RPMI8226 (cell line): ENCODE measurements around the gene GPX4.

Experiments used
- DNase-seq: peaks from one replicate; pipeline ENCODE4 v3.0.0-alpha.2; 2015

The GPX4 gene

DNA sequence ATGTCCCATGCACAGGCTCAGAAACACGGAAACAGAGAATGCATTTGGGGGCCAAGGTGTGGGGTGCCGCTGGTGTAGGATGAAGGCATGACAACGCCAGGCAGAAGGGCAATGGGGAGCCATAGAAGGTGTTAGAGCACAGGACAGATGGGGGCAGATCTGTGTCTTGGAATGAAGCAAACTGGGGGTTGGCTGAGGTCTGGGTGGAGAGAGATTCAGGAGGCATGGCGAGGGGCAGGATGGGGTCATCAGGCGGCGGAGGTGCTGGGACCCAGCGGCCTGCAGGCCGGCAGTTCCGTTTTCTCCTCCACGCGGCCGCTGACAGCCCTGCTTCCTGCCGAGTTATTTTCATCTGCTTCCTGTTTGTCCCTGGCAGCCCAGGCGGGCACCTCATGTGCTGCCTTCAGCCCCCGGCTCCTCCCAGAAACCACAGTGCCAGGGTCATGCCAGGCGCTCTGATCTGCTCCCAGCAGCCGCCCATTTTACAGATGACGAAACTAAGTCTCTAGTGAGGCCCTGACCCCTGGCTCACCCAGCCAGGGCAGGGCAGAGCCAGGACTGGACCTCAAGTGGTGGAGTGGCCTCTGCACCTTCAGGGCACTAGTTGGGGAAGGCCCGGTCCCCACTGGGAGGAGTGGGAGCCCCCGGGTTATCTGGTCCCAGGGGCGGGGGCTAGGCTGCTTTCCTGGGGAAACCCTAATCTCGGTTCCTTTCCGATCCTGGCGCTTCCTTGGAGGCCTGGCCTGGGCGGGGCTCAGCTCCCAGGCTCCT, 34.6 kb upstream of the GPX4 start:
- DNase-seq: peak; percentile 96

DNA sequence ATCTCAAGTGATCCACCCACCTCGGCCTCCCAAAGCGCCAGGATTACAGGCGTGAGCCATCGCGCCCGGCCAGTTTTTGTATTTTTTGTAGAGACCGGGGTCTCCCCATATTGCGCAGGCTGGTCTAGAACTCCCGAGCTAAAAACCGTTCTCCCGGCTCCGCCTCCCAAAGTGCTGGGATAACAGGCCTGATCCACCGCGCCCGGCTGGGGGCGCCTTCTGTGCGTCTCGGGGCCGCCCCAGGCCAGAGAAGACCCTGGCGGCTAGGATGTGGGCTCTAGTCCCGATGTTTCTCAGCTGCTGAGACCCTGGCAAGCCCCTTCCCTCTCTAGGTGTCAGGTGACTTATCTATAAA, 33.2 kb upstream of the GPX4 start:
- no peak for DNase-seq

DNA sequence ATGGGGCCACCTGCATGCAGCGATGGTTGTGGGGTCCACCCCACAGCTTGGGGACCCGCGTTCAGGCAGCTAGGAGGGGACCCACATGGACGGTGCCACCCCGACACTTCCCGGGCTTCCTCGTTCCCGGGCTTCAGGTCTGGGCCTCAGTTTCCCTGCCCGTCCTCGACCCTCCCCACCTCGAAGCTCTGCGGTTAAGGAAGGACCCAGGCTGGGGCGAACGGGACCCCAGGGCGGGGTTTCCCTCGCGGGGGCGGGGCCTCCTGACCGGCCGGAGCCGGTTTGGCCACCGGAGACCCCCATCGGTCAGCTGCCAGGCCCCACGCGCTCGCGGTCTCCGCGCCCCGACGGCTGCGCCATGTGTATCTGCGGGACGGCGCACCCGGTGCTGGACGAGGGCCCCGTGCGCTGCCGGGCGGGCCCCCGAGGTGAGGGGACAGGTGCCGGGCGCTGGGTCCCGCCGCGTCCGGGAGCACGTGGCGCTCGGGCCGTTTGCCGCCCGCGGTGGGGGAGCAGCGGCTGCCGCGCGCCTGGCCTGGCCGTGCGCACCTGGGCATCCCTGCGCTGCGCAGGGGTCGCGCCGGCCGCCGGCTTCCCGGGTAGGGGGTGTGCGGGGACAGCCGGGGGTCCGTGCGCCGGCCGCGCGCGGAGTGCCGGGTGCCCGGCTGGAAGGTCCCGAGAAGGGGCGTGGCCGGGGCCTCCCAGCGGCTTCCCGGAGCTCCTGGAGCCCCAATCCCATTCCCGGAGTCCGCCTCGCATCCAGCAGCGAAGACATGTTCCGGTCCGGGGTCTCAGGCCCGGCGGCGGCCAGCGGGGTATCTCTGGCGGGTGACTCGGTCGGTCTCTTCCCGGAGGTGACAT, 32.6 kb upstream of the GPX4 start:
- no peak for DNase-seq

DNA sequence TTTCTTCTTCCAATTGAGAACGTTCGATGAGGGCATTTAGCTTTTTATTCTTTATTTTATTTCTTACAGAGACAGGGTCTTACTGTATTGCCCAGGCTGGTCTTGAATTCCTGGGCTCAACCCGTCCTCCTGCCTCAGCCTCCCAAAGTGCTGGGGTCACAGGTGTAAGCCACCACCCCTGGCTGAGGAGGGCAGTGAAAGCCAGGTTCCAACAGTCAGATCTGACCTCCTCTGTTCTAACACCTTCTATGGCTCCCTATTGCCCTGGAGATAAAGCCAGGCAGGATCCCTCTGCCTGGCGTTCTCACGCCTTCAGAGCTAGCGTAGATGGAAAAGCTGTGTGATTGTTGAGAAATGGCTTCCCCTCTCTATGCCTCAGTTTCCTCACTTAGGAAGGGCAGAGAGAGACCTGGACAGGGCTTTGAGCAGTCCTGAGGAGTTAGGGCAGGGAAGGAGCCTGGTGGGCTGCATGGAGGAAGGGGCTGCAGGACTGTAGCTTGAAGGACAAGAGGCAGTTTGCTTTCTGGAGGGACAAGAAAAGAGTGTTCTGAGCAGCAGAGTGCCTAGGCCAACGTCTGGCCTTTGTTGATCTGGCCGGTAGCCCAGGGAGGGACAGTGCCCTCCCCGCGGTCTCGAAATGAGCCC, 31.3 kb upstream of the GPX4 start:
- DNase-seq: no peak

DNA sequence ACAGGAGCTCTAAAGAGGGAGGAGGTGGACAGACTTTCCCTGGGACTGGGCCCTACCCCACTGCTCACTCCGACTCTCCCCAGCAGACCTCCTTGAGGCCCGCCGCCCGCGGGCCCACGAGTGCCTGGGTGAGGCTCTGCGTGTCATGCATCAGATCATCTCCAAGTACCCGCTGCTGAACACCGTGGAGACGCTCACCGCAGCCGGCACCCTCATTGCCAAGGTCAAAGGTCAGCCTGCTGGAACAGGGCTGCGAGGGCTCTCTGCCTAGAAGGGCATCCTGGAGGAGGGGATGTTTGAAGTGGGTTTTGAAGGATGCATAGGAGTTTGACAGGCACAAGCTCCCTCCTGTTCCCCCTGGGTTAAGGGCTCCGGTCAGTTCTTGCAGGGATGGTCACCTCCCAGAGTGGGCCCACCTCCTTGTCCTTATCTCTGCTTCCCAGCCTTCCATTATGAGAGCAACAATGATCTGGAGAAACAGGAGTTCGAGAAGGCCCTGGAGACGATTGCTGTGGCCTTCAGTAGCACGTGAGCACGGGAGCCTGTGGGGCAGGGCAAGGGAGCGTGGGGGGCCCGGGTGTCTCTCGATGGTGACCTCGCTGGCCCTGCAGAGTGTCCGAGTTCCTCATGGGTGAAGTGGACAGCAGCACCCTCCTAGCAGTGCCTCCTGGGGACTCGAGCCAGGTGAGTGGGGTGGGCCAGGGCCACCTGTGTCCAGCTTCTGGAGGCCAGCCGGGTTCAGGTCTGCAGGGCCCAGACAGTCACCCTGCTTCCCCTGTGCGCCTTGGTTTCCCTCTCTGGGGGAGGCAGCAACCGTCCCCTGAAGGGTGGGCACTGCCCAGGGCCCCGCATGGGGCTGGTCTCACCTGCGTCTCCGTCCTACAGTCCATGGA, 30.5 kb upstream of the GPX4 start:
- DNase-seq: no peak

DNA sequence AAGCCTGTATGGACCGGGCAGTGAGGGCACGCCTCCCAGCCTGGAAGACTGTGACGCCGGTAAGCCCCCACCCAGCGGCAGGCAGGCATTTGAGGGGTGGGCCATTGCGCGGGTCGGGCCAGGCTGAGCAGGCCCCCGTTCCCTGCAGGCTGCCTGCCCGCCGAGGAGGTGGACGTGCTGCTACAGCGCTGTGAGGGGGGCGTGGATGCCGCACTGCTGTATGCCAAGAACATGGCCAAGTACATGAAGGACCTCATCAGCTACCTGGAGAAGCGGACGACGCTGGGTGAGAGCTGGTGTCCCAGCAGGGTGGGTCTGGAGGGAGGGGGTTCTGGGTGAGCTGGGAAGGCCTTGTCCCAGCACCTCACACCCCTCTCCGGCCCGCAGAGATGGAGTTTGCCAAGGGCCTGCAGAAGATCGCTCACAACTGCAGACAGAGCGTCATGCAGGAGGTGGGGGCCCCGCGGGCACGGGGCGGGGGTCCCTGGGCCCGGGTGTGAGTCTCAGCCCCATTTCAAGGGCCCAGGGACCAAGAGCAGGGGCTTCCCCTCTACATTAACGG, 29.8 kb upstream of the GPX4 start:
- DNase-seq: no peak

DNA sequence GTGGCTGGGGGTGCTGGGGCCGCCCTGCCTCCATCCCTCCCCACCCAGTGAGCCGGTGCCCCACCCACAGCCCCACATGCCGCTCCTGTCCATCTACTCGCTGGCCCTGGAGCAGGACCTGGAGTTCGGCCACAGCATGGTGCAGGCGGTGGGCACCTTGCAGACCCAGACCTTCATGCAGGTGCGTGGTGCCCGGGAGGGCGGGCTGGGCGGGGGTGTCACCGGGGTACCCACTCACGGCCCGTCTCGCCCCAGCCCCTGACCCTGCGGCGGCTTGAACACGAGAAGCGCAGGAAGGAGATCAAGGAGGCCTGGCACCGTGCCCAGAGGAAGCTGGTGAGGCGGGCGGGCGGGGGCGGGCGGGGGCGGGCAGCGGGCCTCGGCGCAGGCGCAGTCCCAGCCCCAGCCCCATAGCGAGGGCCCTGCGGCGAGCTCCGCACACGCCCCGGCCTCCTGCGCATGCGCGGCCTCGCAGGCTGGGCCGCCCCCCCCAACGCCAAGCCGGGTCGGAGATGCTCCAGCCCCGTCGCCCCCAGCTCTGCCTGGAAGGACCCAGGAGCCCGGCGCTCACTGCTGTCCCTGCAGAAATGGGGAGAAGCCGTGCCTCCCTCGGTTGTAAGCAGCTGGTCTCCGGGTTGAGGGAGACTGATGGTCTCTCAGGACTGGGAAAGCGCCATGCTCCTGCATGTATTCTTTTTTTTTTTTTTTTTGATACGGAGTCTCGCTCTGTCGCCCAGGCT, 29.1 kb upstream of the GPX4 start:
- DNase-seq: peak; percentile 96

DNA sequence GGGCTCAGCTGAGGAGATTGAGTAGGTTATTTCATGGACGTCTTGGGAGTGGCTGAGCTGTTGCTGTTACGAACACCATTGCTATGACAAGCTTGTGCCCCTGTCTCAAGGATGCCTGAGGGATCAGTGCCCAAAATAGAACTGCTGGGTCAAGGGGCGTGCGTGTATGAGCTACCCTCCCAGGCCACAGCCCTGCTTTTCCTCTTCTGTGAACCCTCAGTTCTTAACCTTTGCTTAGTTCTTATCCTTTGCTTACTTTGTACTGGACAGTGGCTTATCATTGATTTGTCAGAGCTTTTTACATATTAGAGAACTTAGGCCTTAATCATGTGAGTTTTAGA, 27.8 kb upstream of the GPX4 start:
- DNase-seq: no peak

DNA sequence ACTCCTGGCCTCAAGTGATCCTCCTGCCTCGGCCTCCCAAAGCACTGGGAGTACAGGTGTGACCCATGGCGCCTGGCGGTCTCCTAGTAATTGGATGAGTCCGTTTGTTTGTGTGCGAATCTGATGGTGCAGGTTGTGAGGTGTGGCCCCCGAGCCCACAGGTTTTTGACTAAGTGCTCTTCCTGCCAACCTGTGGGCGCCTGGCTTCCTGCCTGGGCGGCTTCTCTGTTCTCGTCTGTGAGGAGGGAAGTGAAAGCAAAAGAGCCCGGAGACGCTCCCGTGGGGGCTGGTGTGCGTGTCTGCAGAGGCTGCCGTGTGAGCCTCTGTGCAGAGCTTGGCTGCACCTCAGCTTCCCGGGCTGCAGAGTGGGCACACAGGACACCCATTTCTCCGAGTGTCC, 26.8 kb upstream of the GPX4 start:
- peak; percentile 97 for DNase-seq

DNA sequence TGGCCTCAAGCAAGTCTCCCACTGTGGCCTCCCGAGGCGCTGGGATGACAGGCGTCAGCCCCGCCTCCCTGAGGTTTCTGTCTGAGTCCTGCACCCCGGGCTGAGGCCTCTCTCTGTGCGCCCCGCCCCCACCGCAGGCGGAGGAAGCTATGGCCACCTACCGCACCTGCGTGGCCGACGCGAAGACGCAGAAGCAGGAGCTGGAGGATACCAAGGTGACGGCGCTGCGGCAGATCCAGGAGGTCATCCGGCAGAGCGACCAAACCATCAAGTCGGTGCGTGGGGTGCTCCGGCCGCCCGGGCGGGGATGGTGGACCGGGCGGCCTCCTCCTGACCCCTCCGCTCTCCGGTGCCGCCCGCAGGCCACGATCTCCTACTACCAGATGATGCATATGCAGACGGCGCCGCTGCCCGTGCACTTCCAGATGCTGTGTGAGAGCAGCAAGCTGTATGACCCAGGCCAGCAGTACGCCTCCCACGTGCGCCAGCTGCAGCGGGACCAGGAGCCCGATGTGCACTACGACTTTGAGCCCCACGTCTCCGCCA, 24.2 kb upstream of the GPX4 start:
- no peak for DNase-seq

DNA sequence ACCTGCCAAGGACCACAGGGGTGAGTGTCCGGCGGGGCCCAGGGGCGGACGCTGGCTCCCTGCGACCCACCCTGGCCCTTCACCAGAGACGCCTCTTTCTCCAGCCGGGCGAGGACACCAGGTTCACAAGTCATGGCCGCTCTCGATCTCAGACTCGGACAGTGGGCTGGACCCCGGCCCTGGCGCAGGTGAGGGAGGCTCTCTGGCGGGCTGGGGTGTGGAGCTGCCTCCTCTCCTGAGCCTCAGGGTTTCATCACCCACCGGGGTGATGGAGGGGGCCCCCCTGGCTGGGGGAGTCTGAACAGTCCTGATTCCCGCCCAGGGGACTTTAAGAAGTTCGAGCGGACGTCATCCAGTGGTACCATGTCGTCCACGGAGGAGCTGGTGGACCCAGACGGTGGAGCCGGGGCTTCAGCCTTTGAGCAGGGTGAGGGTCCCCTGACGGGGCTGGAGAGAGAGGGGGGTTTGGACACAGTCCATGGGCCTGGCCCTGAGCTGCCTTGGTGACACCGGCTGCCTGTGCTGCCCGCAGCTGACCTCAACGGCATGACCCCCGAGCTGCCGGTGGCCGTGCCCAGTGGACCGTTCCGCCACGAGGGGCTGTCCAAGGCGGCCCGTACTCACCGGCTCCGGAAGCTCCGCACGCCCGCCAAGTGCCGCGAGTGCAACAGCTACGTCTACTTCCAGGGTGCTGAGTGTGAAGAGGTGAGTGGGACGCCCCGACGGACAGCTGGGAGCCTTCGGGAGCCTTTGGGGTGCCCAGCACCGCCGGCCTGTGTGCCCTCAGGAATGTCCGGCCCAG, 23.2 kb upstream of the GPX4 start:
- no peak for DNase-seq

DNA sequence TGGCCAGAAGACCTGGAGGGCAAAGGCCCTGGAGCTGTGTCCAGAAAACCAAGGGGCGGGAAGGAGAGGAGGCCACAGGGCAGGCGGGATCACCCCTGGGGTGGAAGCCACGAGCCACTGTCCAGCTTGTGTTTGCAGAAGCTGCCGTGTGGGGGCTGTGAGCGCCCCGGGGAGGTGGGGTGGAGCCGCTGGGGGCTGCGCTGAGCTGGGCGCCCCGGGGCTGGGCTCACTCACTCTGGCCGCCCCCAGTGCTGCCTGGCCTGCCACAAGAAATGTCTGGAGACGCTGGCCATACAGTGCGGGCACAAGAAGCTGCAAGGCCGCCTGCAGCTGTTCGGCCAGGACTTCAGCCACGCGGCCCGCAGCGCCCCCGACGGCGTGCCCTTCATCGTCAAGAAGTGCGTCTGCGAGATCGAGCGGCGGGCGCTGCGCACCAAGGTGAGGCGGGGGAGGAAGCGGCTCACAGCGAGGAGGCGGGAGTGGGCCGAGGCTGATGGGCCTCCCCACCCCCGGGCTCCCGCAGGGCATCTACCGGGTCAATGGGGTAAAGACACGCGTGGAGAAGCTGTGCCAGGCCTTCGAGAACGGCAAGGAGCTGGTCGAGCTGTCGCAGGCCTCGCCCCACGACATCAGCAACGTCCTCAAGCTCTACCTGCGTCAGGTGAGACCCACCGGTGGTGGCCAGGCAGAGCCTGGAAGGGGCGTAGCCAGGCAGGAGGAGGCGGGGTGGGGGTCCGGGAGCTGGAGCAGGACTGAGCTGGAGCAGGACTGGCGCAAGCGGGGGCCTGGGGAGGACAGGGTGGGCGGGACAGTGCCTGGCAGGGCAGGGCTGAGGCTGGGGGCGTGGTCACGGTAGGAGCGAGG, 22.3 kb upstream of the GPX4 start:
- DNase-seq: no peak

DNA sequence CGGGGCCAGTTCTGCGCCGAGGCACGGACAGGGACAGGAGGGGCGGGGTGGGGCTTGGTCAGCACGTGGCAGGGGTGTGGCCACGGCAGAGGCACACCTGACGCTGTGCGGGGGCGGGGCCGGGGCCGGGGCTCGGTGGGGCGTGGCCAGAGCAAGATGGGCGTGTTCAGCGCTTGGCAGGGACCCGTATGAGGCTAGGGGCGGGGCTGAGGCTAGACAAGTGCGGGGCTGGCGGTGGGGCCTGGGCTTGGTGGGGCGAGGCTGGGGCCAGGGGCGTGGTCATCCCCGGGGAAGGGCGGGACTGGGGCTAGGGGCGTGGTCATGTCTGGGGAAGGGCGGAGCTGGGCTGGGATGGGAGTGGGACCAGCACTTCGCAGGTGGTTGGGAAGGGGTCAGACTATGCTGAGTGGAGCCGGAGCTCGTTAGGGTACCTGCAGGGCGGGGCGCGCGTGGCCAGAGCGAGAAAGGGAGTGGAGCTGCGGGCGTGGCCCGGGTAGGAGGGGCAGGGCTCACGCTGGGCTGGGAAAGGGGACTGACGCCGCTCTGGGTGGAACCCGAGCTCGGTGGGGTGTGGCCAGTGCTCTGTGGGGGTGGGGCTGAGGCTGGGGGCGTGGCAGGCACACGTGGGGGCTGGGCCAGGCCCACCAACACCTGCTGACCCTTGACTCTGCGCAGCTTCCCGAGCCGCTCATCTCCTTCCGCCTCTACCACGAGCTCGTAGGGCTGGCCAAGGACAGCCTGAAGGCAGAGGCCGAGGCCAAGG, 21.4 kb upstream of the GPX4 start:
- DNase-seq: peak; percentile 30

DNA sequence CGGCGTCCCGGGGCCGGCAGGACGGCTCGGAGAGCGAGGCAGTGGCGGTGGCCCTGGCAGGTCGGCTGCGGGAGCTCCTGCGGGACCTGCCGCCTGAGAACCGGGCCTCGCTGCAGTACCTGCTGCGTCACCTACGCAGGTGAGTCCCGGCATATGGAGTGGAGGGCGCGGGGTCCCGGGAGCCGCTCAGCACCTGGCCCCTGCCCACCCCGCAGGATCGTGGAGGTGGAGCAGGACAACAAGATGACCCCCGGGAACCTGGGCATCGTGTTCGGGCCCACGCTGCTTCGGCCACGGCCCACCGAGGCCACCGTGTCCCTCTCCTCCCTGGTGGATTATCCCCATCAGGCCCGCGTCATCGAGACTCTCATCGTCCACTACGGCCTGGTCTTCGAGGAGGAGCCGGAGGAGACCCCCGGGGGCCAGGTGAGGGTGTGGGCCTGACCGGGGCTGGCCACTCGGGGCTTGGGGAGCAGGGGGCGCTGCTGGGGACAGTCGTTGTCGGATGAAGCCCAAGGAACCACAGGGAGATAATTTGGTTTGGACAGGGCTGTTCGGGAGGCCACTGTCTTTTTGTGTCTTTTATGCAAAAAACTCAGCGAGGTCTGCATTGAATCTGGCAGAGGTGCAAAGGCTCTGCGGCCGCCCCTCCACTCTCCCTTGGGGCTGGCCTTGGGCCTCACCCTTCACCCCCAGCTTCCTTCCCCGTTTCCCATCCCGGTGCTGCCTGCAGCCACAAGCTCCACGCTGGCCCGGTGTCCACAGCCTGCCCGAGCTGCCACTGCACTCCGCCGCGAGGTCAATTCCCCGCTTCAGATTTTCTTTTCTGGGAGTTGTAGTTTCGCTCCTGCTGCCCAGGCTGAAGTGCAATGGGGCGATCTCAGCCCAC, 20.6 kb upstream of the GPX4 start:
- no peak for DNase-seq

DNA sequence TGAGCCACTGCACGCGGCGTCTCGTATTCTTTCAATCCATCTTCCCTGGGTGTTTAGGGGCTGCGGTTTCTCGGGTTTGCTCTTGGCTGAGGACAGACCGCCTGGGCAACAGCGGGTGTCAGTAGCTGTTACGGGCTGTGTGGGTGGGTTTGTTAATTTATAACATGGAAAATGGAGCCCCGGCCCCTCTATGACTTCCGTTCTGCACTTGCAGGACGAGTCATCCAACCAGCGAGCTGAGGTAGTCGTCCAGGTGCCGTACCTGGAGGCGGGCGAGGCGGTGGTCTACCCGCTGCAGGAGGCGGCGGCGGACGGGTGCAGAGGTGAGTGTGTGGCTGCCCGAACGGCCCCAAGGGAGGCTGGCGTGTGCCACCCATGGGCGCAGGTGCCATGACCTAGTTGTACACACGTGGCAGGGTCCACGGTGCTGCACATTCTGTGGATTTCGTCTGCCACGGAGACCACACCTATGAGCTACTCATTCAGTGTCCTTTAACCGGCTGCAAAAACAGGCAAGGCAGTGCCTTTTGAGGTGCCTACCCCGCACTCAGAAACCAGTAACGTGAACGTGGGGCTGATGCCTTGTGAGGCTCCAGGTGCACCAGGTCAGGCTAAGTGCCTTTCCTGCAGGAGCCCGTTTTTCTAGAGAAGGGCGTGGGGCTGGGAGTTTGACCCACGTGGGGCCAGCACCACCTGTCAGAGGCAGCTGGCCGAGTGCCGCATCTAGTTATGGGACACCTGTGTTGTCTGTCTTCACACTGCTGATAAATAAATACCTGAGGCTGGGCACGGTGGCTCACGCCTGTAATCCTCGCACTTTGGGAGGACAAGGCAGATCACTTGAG, 19.5 kb upstream of the GPX4 start:
- DNase-seq: no peak

DNA sequence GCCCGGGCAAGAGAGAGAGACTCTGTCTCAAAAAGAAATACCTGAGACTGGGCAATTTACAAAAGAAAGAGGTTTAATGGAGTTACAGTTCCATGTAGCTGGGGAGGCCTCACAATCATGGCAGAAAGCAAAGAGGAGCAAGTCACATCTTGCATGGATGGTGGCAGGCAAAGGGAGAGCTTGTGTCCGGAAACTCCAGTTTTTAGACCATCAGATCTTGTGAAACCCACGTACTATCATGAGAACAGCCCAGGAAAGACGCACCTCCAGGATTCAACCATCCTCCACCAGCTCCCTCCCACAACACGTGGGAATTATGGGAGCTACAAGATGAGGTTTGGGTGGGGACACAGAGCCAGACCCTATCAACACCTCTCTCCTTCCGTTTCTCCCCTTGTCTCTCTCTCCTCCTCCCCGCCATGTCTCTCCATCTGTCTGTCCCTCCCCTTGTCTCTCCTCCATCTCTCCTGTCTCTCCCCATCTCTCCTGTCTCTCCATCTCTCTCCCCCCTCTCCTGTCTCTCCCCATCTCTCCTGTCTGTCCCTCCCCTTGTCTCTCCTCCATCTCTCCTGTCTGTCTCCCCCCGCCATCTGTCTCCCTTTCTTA, 18.6 kb upstream of the GPX4 start:
- no peak for DNase-seq
